A673 (cell line): ENCODE data around the gene PER2. TPM values are rescaled to one million over a fixed set of nuclear protein-coding genes. Genes with fewer than 3 reads are reported as not detected.

ENCODE experiments used
- BruUV-seq: library from RNA; stranded (reverse); fragments of 400-500 nt; replicated peaks from 2 replicates; lab custom pipeline; 2021; lab: Mats Ljungman, UMichigan
- CTCF ChIA-PET: fragments of 300-600 bp; sonication (Branson Sonifier 250); formaldehyde crosslinking; loops from one replicate; lab custom pipeline; 2022; ENCODE audit warnings: antibody characterized with exemption; lab: Charles Lee
- POLR2A ChIA-PET: fragments of 300-600 bp; sonication (Branson Sonifier 250); formaldehyde crosslinking; loops from one replicate; lab custom pipeline; 2022; ENCODE audit warnings: antibody characterized with exemption; ENCODE audit not compliant: low non-redundant PET; lab: Charles Lee
- DNase-seq: peaks from one replicate; pipeline ENCODE4 v3.0.0-alpha.2; 2015; ENCODE audit warnings: low spot score
- H3K27ac ChIP-seq: fragments of 200-600 bp; sonication (generic); 2 replicates; pipeline ENCODE4 v1.5.1; 2016; ENCODE audit warnings: mixed run types, low read depth, mild to moderate bottlenecking, mixed read lengths, antibody characterized with exemption, low read length; ENCODE audit not compliant: poor library complexity, severe bottlenecking
- H3K27me3 ChIP-seq: fragments of 200-600 bp; sonication (generic); replicated peaks from 2 replicates; pipeline ENCODE4 v1.6.1; 2017; ENCODE audit warnings: mixed run types, low read depth, mild to moderate bottlenecking, mixed read lengths, antibody characterized with exemption, low read length; ENCODE audit not compliant: insufficient read depth, poor library complexity
- H3K36me3 ChIP-seq: fragments of 200-600 bp; sonication (generic); 2 replicates; pipeline ENCODE4 v1.6.1; 2016; ENCODE audit warnings: mixed run types, mild to moderate bottlenecking, mixed read lengths, antibody characterized with exemption, low read length; ENCODE audit not compliant: insufficient read depth, poor library complexity, severe bottlenecking
- H3K4me1 ChIP-seq: fragments of 200-600 bp; sonication (generic); 2 replicates; pipeline ENCODE4 v1.6.1; 2017; ENCODE audit warnings: mixed run types, mild to moderate bottlenecking, mixed read lengths, antibody characterized with exemption, low read length; ENCODE audit not compliant: insufficient read depth, poor library complexity, severe bottlenecking
- H3K4me3 ChIP-seq: fragments of 200-600 bp; sonication (generic); 2 replicates; pipeline ENCODE4 v1.5.1; 2016; ENCODE audit warnings: low read depth, mixed run types, mild to moderate bottlenecking, mixed read lengths, low read length; ENCODE audit not compliant: poor library complexity, severe bottlenecking
- H3K9me3 ChIP-seq: fragments of 200-600 bp; sonication (generic); 2 replicates; pipeline ENCODE4 v1.6.1; 2016; ENCODE audit warnings: mixed run types, low read depth, mild to moderate bottlenecking, mixed read lengths, antibody characterized with exemption, low read length; ENCODE audit not compliant: poor library complexity, severe bottlenecking
- CTCF ChIP-seq: fragments of 300-800, 200-600 bp; sonication (generic); conservative IDR thresholded peaks from 2 replicates; pipeline ENCODE4 v1.5.1; 2017; ENCODE audit warnings: low read depth, mild to moderate bottlenecking, antibody characterized with exemption, low read length, moderate library complexity, mixed read lengths
- EZH2 ChIP-seq: fragments of 200-600 bp; sonication (generic); IDR thresholded peaks from 2 replicates; pipeline ENCODE4 v1.6.1; 2017; ENCODE audit warnings: borderline replicate concordance, low read depth, mild to moderate bottlenecking, mixed read lengths, antibody characterized with exemption, low read length; ENCODE audit not compliant: poor library complexity, severe bottlenecking
- intact Hi-C: fragments of 100-400 bp; cut with micrococcal nuclease; formaldehyde crosslinking; loops from one replicate; pipeline ENCODE4 v1.10.0; 2022; ENCODE audit not compliant: unreplicated experiment
- total RNA-seq: library from RNA; stranded (reverse); gene quantifications from 2 replicates; pipeline ENCODE4 v1.2.3, GENCODE V29; 2021

The PER2 gene
- total RNA-seq, 1 experiment from 2014 or later: 7.5 TPM

GRCh38 chr2:238321467-238321866, 33.1 kb upstream of the PER2 start:
- BruUV-seq: no TSS peak
- TF ChIP-seq CTCF: no peak
- TF ChIP-seq EZH2: no peak
- no peaks in the 10 kb centered on the region for H3K36me3 ChIP-seq
- H3K4me1 ChIP-seq: peaks cover 5% of the 10 kb centered on the region
- H3K27ac ChIP-seq: no peak overlapping the region
- no peaks in the 10 kb centered on the region for H3K9me3 ChIP-seq
- POLR2A ChIA-PET: no interaction called here
- DNase-seq: no peak
- H3K4me3 ChIP-seq: peak overlapping the region; percentile 76
- CTCF ChIA-PET: no interaction called here
- intact Hi-C loops: no loop called here
- H3K27me3 ChIP-seq: no peaks in the 10 kb centered on the region

- POLR2A ChIA-PET: no interaction called here
- peak overlapping the region; percentile 57 for H3K27ac ChIP-seq
Measured at GRCh38 chr2:238320648-238321281, 32.4 kb upstream of the PER2 start.

DNA sequence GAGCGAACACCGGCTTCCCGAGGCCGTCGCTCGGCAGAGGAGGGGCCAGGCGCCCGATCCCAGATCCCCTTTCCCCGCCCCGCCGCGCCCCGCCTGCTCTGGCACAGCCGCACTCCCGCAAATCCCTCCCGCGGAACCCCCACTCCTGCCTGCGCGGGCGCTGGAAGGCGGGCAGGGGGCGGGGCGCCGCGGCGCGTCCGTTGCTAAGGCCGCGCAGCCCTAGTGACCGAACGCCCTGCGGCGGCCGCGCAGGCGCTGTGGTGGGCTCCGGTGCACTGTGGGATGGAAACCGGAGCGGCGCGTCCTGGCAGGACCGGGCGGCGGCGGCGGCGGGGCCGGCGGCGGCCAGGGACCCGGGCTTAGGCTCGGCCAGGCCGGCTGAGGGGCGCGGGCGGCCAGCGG, 31.8 kb upstream of the PER2 start, which contains the start of gene TRAF3IP1:
Gene TRAF3IP1, plus strand, starts transcription at position 273 of the 402 bp plus-strand sequence. CDS start 145 bp downstream, outside the sequence.
- Histone ChIP-seq H3K27ac (peak within 1 kb of the TSS; percentile 57), H3K27me3 (no peaks in the 10 kb centered on the region), H3K9me3 (no peaks in the 10 kb centered on the region), H3K36me3 (no peaks in the 10 kb centered on the region), H3K4me3 (peak within 1 kb of the TSS; percentile 76), H3K4me1 (peaks cover 5% of the 10 kb centered on the region)
- ChIA-PET POLR2A (no interaction called here), CTCF (no interaction called here)
- intact Hi-C loops: no loop called here
- no TSS peak for BruUV-seq
- peak; percentile 94 for DNase-seq
- TF ChIP-seq EZH2 (no peak), CTCF (no peak)

More at GRCh38 chr2:238320648-238321281, 32.4 kb upstream of the PER2 start:
- BruUV-seq: no TSS peak
- H3K4me1 ChIP-seq: peaks cover 5% of the 10 kb centered on the region
- no peak for TF ChIP-seq CTCF
- TF ChIP-seq EZH2: no peak
- intact Hi-C loops: no loop called here
- no peaks in the 10 kb centered on the region for H3K9me3 ChIP-seq
- no peaks in the 10 kb centered on the region for H3K27me3 ChIP-seq
- CTCF ChIA-PET: no interaction called here
- H3K4me3 ChIP-seq: peak overlapping the region; percentile 76
- DNase-seq: peak; percentile 12
- H3K36me3 ChIP-seq: no peaks in the 10 kb centered on the region
